Endodermal cell (in vitro differentiated cells): ENCODE measurements around the gene TMPRSS11E. TPM values are rescaled to one million over a fixed set of nuclear protein-coding genes. Genes with fewer than 3 reads are reported as not detected.
"Not testable (repeated sequence)": the region's sequence is repeated elsewhere in the genome, so short reads cannot be mapped to it uniquely, and the experiment has no call there.

ENCODE experiments used
- DNase-seq: peaks from one replicate; pipeline ENCODE4 v3.0.0-alpha.2; 2017
- H3K27ac ChIP-seq: 2 replicates; pipeline ENCODE4 v1.5.1; 2013; ENCODE audit warnings: mild to moderate bottlenecking, low read depth, low read length, moderate library complexity
- H3K27me3 ChIP-seq: 2 replicates; pipeline ENCODE4 v1.6.1; 2013; ENCODE audit warnings: mild to moderate bottlenecking, low read length, moderate library complexity; ENCODE audit not compliant: insufficient read depth, control insufficient read depth, poor library complexity, severe bottlenecking
- H3K36me3 ChIP-seq: 2 replicates; pipeline ENCODE4 v1.7.0; 2013; ENCODE audit warnings: mild to moderate bottlenecking, low read length, moderate library complexity; ENCODE audit not compliant: control insufficient read depth, insufficient read depth
- H3K4me1 ChIP-seq: one replicate; pipeline ENCODE4 v1.7.0; 2013; ENCODE audit warnings: low read length; ENCODE audit not compliant: control insufficient read depth, insufficient read depth
- H3K4me3 ChIP-seq: 2 replicates; pipeline ENCODE4 v1.5.1; 2013; ENCODE audit warnings: mild to moderate bottlenecking, low read length, moderate library complexity
- H3K9ac ChIP-seq: 2 replicates; pipeline ENCODE4 v1.6.1; 2013; ENCODE audit warnings: mild to moderate bottlenecking, low read length, moderate library complexity; ENCODE audit not compliant: poor library complexity, severe bottlenecking; ENCODE audit errors: extremely low read depth
- H3K9me3 ChIP-seq: 2 replicates; pipeline ENCODE4 v1.6.1; 2013; ENCODE audit warnings: mild to moderate bottlenecking, low read length, moderate library complexity; ENCODE audit not compliant: control insufficient read depth
- H3K27ac Mint-ChIP-seq: 2 replicates; pipeline ENCODE4 v1.8.0; 2020; ENCODE audit warnings: mixed read lengths
- H3K27me3 Mint-ChIP-seq: 2 replicates; pipeline ENCODE4 v1.8.0; 2021; ENCODE audit warnings: mild to moderate bottlenecking, mixed read lengths; ENCODE audit not compliant: insufficient read depth
- H3K36me3 Mint-ChIP-seq: 2 replicates; pipeline ENCODE4 v1.8.0; 2020; ENCODE audit warnings: low read depth, mixed read lengths
- H3K4me1 Mint-ChIP-seq: 2 replicates; pipeline ENCODE4 v1.8.0; 2020; ENCODE audit warnings: mixed read lengths
- H3K4me3 Mint-ChIP-seq: 2 replicates; pipeline ENCODE4 v1.8.0; 2020; ENCODE audit warnings: mild to moderate bottlenecking, moderate library complexity, mixed read lengths
- H3K9me3 Mint-ChIP-seq: 2 replicates; pipeline ENCODE4 v1.8.0; 2020; ENCODE audit warnings: mild to moderate bottlenecking, mixed read lengths
- WGBS, 2 experiments: methylation state at CpG; one replicate each; pipeline versions ENCODE4 v1.1.5 to v1.1.7; 2013; ENCODE audit warnings: missing lambda C conversion rate in 2 of 2, mixed read lengths in 1 of 2; ENCODE audit not compliant: insufficient coverage in 1 of 2, insufficient read length in 1 of 2; 5-methylcytosine and 5-hydroxymethylcytosine counted together
- total RNA-seq, 2 donors: library from RNA; stranded (reverse); fragmentation: NEBNext Ultra II Directional in 1 of 2; extraction: Animal tissue kit (Norgen Biotek cat#: 25700) in 1 of 2; gene quantifications; 2 replicates in 1 of 2; 3 replicates in 1 of 2; pipeline ENCODE4 v1.2.1, GENCODE V29; 2021
- TF ChIP-seq, protein P1 (sequence below): fragments of 200-600 bp; sonication (generic); conservative IDR thresholded peaks from 2 replicates; pipeline ENCODE4 v1.5.0; 2021; ENCODE audit warnings: antibody characterized with exemption, mild to moderate bottlenecking

Gene TMPRSS11E
- total RNA-seq, 2 donors from 2014 or later = 4.4 to 11.1 TPM

DNA sequence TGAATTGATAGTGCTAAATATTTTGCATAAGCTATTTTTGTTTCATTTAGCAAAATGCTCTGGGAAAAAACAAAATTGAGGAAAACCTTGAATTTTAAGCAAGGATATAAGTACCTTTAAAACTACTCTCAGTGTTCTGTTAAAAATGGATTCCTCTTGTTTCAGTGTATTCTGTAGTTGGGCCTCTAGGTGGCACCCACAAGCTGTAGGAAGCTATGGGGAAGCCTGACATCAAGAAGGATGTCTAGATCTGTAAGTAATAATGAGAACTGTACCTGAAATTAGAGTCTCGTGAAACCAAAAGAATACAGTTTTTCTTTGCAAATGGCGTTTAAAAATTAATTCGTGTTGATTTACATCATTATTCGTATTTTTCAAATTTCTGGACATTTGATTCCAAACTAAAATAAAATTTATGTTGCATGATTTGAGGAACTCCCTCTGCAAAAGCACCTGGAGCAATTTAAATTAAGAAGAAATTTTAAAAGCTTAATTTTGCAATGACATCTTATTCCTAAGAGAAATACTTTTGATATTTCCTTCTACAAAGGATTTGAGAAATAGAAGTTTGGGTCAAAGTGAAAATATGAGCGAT, 51.2 kb downstream of the TMPRSS11E start:
- H3K27ac ChIP-seq = no peak overlapping the region

DNA sequence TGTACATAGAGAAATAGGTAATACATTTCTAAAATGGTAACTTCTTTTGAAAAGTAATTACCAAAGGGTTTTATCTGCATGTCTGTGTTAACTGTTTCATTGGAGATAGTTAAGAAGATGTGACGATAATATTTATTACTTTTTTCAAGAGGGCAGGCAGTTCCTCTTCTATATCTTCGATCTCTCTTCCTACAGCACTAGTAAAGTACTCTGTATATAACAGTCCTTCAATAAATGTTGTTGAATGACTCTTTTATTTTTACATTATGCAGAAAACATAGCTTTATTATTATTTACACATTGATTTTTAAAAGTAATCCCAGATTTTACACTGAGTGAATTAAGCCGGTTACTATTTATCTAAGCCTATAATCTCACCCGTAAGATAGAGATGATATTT, 51.8 kb downstream of the TMPRSS11E start:
- Histone ChIP-seq H3K36me3 (no peaks in the 10 kb centered on the region), H3K9me3 (no peaks in the 10 kb centered on the region), H3K4me3 (no peak overlapping the region), H3K4me1 (no peaks in the 10 kb centered on the region), H3K9ac (no peak overlapping the region), H3K27ac (no peak overlapping the region), H3K27me3 (no peaks in the 10 kb centered on the region)
- 93% methylated on average over 3 of the region's 4 CpGs; no CpG with 5 or more reads in 1 of the 2 experiments for WGBS, 2 experiments
- no peaks in the 10 kb centered on the region for H3K27me3 Mint-ChIP-seq
- TF ChIP-seq, protein P1, sequence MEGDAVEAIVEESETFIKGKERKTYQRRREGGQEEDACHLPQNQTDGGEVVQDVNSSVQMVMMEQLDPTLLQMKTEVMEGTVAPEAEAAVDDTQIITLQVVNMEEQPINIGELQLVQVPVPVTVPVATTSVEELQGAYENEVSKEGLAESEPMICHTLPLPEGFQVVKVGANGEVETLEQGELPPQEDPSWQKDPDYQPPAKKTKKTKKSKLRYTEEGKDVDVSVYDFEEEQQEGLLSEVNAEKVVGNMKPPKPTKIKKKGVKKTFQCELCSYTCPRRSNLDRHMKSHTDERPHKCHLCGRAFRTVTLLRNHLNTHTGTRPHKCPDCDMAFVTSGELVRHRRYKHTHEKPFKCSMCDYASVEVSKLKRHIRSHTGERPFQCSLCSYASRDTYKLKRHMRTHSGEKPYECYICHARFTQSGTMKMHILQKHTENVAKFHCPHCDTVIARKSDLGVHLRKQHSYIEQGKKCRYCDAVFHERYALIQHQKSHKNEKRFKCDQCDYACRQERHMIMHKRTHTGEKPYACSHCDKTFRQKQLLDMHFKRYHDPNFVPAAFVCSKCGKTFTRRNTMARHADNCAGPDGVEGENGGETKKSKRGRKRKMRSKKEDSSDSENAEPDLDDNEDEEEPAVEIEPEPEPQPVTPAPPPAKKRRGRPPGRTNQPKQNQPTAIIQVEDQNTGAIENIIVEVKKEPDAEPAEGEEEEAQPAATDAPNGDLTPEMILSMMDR = no peak
- no peak overlapping the region for H3K4me3 Mint-ChIP-seq
- H3K4me1 Mint-ChIP-seq = peaks cover 6% of the 10 kb centered on the region
- DNase-seq = no peak
- H3K36me3 Mint-ChIP-seq = peaks cover 2% of the 10 kb centered on the region
- peaks cover 6% of the 10 kb centered on the region for H3K9me3 Mint-ChIP-seq
- no peak overlapping the region for H3K27ac Mint-ChIP-seq

More for the DNA sequence above, 51.2 kb downstream of the TMPRSS11E start:
- no peaks in the 10 kb centered on the region for H3K4me1 ChIP-seq
- H3K9me3 ChIP-seq = no peaks in the 10 kb centered on the region
- Mint-ChIP-seq H3K36me3 (peaks cover 4% of the 10 kb centered on the region), H3K4me3 (no peak overlapping the region), H3K27ac (no peak overlapping the region), H3K4me1 (peaks cover 6% of the 10 kb centered on the region), H3K27me3 (no peaks in the 10 kb centered on the region), H3K9me3 (peaks cover 1% of the 10 kb centered on the region)
- WGBS, 2 experiments = 36 to 100% methylated on average over 1 to 5 of the region's 5 CpGs
- TF ChIP-seq, protein P1 = peak; percentile 96
- H3K9ac ChIP-seq = no peak overlapping the region
- no peaks in the 10 kb centered on the region for H3K36me3 ChIP-seq
- H3K27me3 ChIP-seq = no peaks in the 10 kb centered on the region
- no peak overlapping the region for H3K4me3 ChIP-seq
- peak; percentile 86 for DNase-seq

DNA sequence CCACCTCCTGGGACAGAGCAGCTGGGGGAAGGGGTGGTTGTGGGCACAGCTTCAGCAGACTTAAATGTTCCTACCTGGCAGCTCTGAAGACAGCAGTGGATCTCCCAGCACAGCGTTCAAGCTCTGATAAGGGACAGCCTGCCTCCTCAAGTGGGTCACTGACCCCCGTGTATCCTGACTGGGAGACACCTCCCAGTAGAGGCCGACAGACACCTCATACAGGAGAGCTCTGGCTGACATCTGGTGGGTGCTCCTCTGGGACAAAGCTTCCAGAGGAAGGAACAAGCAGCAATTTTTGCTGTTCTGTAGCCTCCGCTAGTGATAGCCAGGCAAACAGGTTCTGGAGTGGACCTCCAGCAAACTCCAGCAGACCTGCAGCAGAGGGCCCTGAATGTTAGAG, 56.2 kb downstream of the TMPRSS11E start:
- not testable (repeated sequence) for H3K4me1 ChIP-seq, H3K27me3 Mint-ChIP-seq, H3K9me3 ChIP-seq, H3K36me3 ChIP-seq, H3K27me3 ChIP-seq, H3K36me3 Mint-ChIP-seq, H3K27ac Mint-ChIP-seq, H3K4me1 Mint-ChIP-seq, H3K27ac ChIP-seq, H3K9ac ChIP-seq, H3K4me3 ChIP-seq, DNase-seq, H3K4me3 Mint-ChIP-seq
- TF ChIP-seq, protein P1 = peak; percentile 18
- 90 to 100% methylated on average over 3 to 4 of the region's 4 CpGs for WGBS, 2 experiments
- H3K9me3 Mint-ChIP-seq = peaks cover 26% of the 10 kb centered on the region

DNA sequence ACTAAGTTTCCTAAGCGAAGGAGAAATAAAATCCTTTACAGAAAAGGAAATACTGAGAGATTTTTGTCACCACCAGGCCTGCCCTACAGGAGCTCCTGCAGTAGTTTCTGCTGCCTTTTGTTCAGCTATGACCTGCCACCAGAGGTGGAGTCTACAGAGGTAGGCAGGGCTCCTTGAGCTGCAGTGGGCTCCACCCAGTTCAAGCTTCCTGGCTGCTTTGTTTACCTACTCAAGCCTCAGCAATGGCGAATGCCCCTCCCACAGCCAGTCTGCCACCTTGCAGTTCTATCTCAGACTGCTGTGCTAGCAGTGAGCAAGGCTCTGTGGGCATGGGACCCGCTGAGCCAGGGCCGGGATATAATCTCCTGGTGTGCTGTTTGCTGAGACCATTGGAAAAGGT, 57.6 kb downstream of the TMPRSS11E start:
- not testable (repeated sequence) for H3K4me1 ChIP-seq, H3K4me3 ChIP-seq, H3K27ac Mint-ChIP-seq, DNase-seq, H3K4me3 Mint-ChIP-seq, H3K4me1 Mint-ChIP-seq, H3K9ac ChIP-seq, H3K36me3 Mint-ChIP-seq, H3K36me3 ChIP-seq, H3K27ac ChIP-seq, H3K9me3 ChIP-seq, H3K27me3 ChIP-seq, H3K27me3 Mint-ChIP-seq
- H3K9me3 Mint-ChIP-seq = peaks cover 26% of the 10 kb centered on the region
- WGBS, 2 experiments = 94 to 100% methylated on average over 3 to 4 of the region's 4 CpGs

DNA sequence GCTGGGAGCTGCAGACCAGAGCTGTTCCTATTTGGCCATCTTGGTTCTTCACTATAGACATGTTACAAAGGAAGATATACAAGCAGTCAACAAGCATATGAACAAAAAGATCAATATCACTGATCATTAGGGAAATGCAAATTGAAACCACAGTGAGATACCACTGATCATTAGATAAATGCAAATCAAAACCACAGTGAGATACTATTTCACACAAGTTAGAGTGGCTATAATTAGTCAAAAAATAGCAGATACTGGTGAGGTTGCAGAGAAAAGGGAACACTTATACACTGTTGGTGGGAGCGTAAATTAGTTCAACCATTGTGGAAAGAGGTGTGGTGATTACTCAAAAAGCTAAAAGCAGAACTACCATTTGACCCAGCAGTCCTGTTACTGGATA, 58.2 kb downstream of the TMPRSS11E start:
- not testable (repeated sequence) for H3K4me1 Mint-ChIP-seq, H3K4me1 ChIP-seq, H3K36me3 Mint-ChIP-seq, H3K27me3 Mint-ChIP-seq, H3K4me3 Mint-ChIP-seq, H3K27me3 ChIP-seq, H3K9ac ChIP-seq, DNase-seq, H3K27ac Mint-ChIP-seq, H3K27ac ChIP-seq, H3K9me3 ChIP-seq, H3K36me3 ChIP-seq, H3K4me3 ChIP-seq
- peaks cover 26% of the 10 kb centered on the region for H3K9me3 Mint-ChIP-seq
- 100% methylated on average over 1 of the region's 1 CpG; no CpG with 5 or more reads in 1 of the 2 experiments for WGBS, 2 experiments
